Measurements from ENCODE around the gene SDK1.
"Not testable (repeated sequence)": the region's sequence is repeated elsewhere in the genome, so short reads cannot be mapped to it uniquely, and the experiment has no call there.

Gene SDK1

GRCh38 chr7:3544202-3544601, 243.2 kb downstream of the SDK1 start:
- DNase-seq, result no peak

GRCh38 chr7:3548815-3549214, 247.8 kb downstream of the SDK1 start:
- DNase-seq, result no peak

- DNase-seq, result no peak
Observed at GRCh38 chr7:3549601-3550000, 248.5 kb downstream of the SDK1 start.

GRCh38 chr7:3551536-3551935, 250.5 kb downstream of the SDK1 start:
- DNase-seq, result no peak

- no peak for DNase-seq
Observed at GRCh38 chr7:3552499-3552898, 251.4 kb downstream of the SDK1 start.

GRCh38 chr7:3558400-3558799, 257.3 kb downstream of the SDK1 start:
- DNase-seq, result peak; percentile 28

- DNase-seq, result peak; percentile 18
Observed at GRCh38 chr7:3559278-3559677, 258.2 kb downstream of the SDK1 start.

- DNase-seq, result no peak
Observed at GRCh38 chr7:3560495-3560894, 259.4 kb downstream of the SDK1 start.

GRCh38 chr7:3561932-3562331, 260.9 kb downstream of the SDK1 start:
- DNase-seq, result no peak

GRCh38 chr7:3564231-3564630, 263.2 kb downstream of the SDK1 start:
- DNase-seq, result no peak

GRCh38 chr7:3568516-3568915, 267.5 kb downstream of the SDK1 start:
- DNase-seq, result no peak

GRCh38 chr7:3569643-3570042, 268.6 kb downstream of the SDK1 start:
- DNase-seq, result no peak

- no peak for DNase-seq
Observed at GRCh38 chr7:3573151-3573550, 272.1 kb downstream of the SDK1 start.

- no peak for DNase-seq
Observed at GRCh38 chr7:3574386-3574785, 273.3 kb downstream of the SDK1 start.

GRCh38 chr7:3575753-3576531, 274.9 kb downstream of the SDK1 start:
- no peak for DNase-seq

GRCh38 chr7:3578399-3578798, 277.3 kb downstream of the SDK1 start:
- no peak for DNase-seq

GRCh38 chr7:3579638-3580219, 278.7 kb downstream of the SDK1 start:
- no peak for DNase-seq

- DNase-seq, result not testable (repeated sequence)
Observed at GRCh38 chr7:3582145-3582544, 281.1 kb downstream of the SDK1 start.

- DNase-seq, result no peak
Observed at GRCh38 chr7:3585826-3586225, 284.8 kb downstream of the SDK1 start.

GRCh38 chr7:3588341-3588740, 287.3 kb downstream of the SDK1 start:
- no peak for DNase-seq

GRCh38 chr7:3589752-3590151, 288.7 kb downstream of the SDK1 start:
- DNase-seq, result no peak

GRCh38 chr7:3591219-3591618, 290.2 kb downstream of the SDK1 start:
- no peak for DNase-seq

- DNase-seq, result no peak
Observed at GRCh38 chr7:3591944-3592343, 290.9 kb downstream of the SDK1 start.

GRCh38 chr7:3592401-3593134, 291.5 kb downstream of the SDK1 start:
- no peak for DNase-seq
